ENCODE data around the gene TEX14. TPM values are rescaled to one million over a fixed set of nuclear protein-coding genes. Genes with fewer than 3 reads are reported as not detected.

The TEX14 gene
- total and polyA plus RNA-seq, 2 donors (not counting 1 experiment from before 2014, with no cell fraction given): under 0.01 to 0.03 TPM

GRCh38 chr17:58722696-58723095 is 30.9 kb upstream of the TEX14 start:
- Histone ChIP-seq H3K27ac (ENCODE audit: insufficient read depth, low read length) (no peak overlapping the region), H3K79me2 (ENCODE audit: control insufficient read depth, insufficient read depth, low read length) (no peaks in the 10 kb centered on the region), H3K36me3 (ENCODE audit: control insufficient read depth, insufficient read depth, low read length) (no peaks in the 10 kb centered on the region), H3K4me1 (ENCODE audit: control insufficient read depth, extremely low read depth, insufficient read depth, low read length) (no peaks in the 10 kb centered on the region), H2AFZ (ENCODE audit: low read length) (no peak overlapping the region), H3K9me3 (ENCODE audit: control insufficient read depth, insufficient read depth, low read depth, low read length) (no peaks in the 10 kb centered on the region), H3K4me2 (ENCODE audit: extremely low read depth, insufficient read depth, low read length) (no peak overlapping the region), H3K27me3 (ENCODE audit: control insufficient read depth, insufficient read depth, low read length) (no peaks in the 10 kb centered on the region), H4K20me1 (ENCODE audit: control insufficient read depth, extremely low read depth, insufficient read depth, low read length) (no peaks in the 10 kb centered on the region), H3K9ac (ENCODE audit: insufficient read depth, low read length) (no peak overlapping the region), H3K4me3 (replicated peaks in 1 of 4; ENCODE audit: control extremely low read depth in 1 of 4, insufficient read depth in 1 of 4, low read depth in 3 of 4, low read length in 4 of 4) (no peak overlapping the region)
- no peak for DNase-seq (ENCODE audit: low read depth in 2 of 2)
- no peak for TF ChIP-seq EZH2 (IDR thresholded peaks at IDR 0.05; ENCODE audit: low read length, missing control alignments)
- TF ChIP-seq CTCF (conservative IDR thresholded peaks at IDR 0.05 in 1 of 2, IDR thresholded peaks at IDR 0.05 in 1 of 2; ENCODE audit: low read depth in 1 of 2, low read length in 2 of 2): no peak

GRCh38 chr17:58722274-58722673 is 30.4 kb upstream of the TEX14 start:
- Histone ChIP-seq H4K20me1 (ENCODE audit: control insufficient read depth, extremely low read depth, insufficient read depth, low read length) (no peaks in the 10 kb centered on the region), H2AFZ (ENCODE audit: low read length) (no peak overlapping the region), H3K4me1 (ENCODE audit: control insufficient read depth, extremely low read depth, insufficient read depth, low read length) (no peaks in the 10 kb centered on the region), H3K79me2 (ENCODE audit: control insufficient read depth, insufficient read depth, low read length) (no peaks in the 10 kb centered on the region), H3K9ac (ENCODE audit: insufficient read depth, low read length) (no peak overlapping the region), H3K27me3 (ENCODE audit: control insufficient read depth, insufficient read depth, low read length) (no peaks in the 10 kb centered on the region), H3K4me2 (ENCODE audit: extremely low read depth, insufficient read depth, low read length) (no peak overlapping the region), H3K27ac (ENCODE audit: insufficient read depth, low read length) (no peak overlapping the region), H3K4me3 (replicated peaks in 1 of 4; ENCODE audit: control extremely low read depth in 1 of 4, insufficient read depth in 1 of 4, low read depth in 3 of 4, low read length in 4 of 4) (no peak overlapping the region), H3K36me3 (ENCODE audit: control insufficient read depth, insufficient read depth, low read length) (no peaks in the 10 kb centered on the region), H3K9me3 (ENCODE audit: control insufficient read depth, insufficient read depth, low read depth, low read length) (no peaks in the 10 kb centered on the region)
- TF ChIP-seq EZH2 (IDR thresholded peaks at IDR 0.05; ENCODE audit: low read length, missing control alignments) (no peak), CTCF (conservative IDR thresholded peaks at IDR 0.05 in 1 of 2, IDR thresholded peaks at IDR 0.05 in 1 of 2; ENCODE audit: low read depth in 1 of 2, low read length in 2 of 2) (no peak)
- no peak for DNase-seq (ENCODE audit: low read depth in 2 of 2)

- Histone ChIP-seq H3K4me1 (ENCODE audit: control insufficient read depth, extremely low read depth, insufficient read depth, low read length) (no peaks in the 10 kb centered on the region), H2AFZ (ENCODE audit: low read length) (no peak overlapping the region), H3K4me3 (replicated peaks in 1 of 4; ENCODE audit: control extremely low read depth in 1 of 4, insufficient read depth in 1 of 4, low read depth in 3 of 4, low read length in 4 of 4) (no peak overlapping the region), H3K36me3 (ENCODE audit: control insufficient read depth, insufficient read depth, low read length) (no peaks in the 10 kb centered on the region), H3K27me3 (ENCODE audit: control insufficient read depth, insufficient read depth, low read length) (no peaks in the 10 kb centered on the region), H3K9ac (ENCODE audit: insufficient read depth, low read length) (no peak overlapping the region), H3K9me3 (ENCODE audit: control insufficient read depth, insufficient read depth, low read depth, low read length) (no peaks in the 10 kb centered on the region), H3K79me2 (ENCODE audit: control insufficient read depth, insufficient read depth, low read length) (no peaks in the 10 kb centered on the region), H3K27ac (ENCODE audit: insufficient read depth, low read length) (no peak overlapping the region), H3K4me2 (ENCODE audit: extremely low read depth, insufficient read depth, low read length) (no peak overlapping the region), H4K20me1 (ENCODE audit: control insufficient read depth, extremely low read depth, insufficient read depth, low read length) (no peaks in the 10 kb centered on the region)
- DNase-seq (ENCODE audit: low read depth in 2 of 2): peak; percentile 41 to 81
- TF ChIP-seq EZH2 (IDR thresholded peaks at IDR 0.05; ENCODE audit: low read length, missing control alignments) (no peak), CTCF (conservative IDR thresholded peaks at IDR 0.05 in 1 of 2, IDR thresholded peaks at IDR 0.05 in 1 of 2; ENCODE audit: low read depth in 1 of 2, low read length in 2 of 2) (peak; percentile 50 to 59)
These were observed 19.2 kb upstream of the TEX14 start for GRCh38 chr17:58710948-58711552.

All from fibroblast of lung (primary cell).